GM23338 (cell line): Measurements from ENCODE around the gene NAA25.

Experiments
- CREB1 ChIP-seq: fragments of 250-450 bp; sonication (Bioruptor Pico); IDR thresholded peaks from 2 replicates; pipeline ENCODE4 v1.5.0; 2020; ENCODE audit warnings: low read depth, mild to moderate bottlenecking, moderate library complexity
- CTCF ChIP-seq, 2 experiments: fragments of 200-600 bp in 1 of 2; sonication (generic) in 1 of 2; conservative IDR thresholded peaks; 2 replicates each; pipeline versions ENCODE4 v1.5.1 to v1.6.1; 2016 to 2017; ENCODE audit warnings: antibody characterized with exemption in 2 of 2, low read depth in 2 of 2, mild to moderate bottlenecking in 2 of 2, moderate library complexity in 1 of 2
- EZH2 ChIP-seq: fragments of 200-600 bp; sonication (generic); IDR thresholded peaks from one replicate; pipeline ENCODE4 v1.8.0; 2017; ENCODE audit warnings: antibody characterized with exemption, mild to moderate bottlenecking, low read depth; ENCODE audit not compliant: unreplicated experiment
- EZH2phosphoT487 ChIP-seq: fragments of 200-600 bp; sonication (generic); IDR thresholded peaks from one replicate; pipeline ENCODE4 v1.8.1; 2018; ENCODE audit warnings: antibody characterized with exemption; ENCODE audit not compliant: unreplicated experiment
- JUNB ChIP-seq: IDR thresholded peaks from one replicate; pipeline ENCODE4 v1.6.1; 2016; ENCODE audit warnings: antibody characterized with exemption; ENCODE audit not compliant: unreplicated experiment
- NANOG ChIP-seq: IDR thresholded peaks from 2 replicates; pipeline ENCODE4 v1.6.1; 2016; ENCODE audit warnings: antibody characterized with exemption, borderline replicate concordance
- POLR2AphosphoS5 ChIP-seq: IDR thresholded peaks from 2 replicates; pipeline ENCODE4 v1.6.1; 2016; ENCODE audit warnings: antibody characterized with exemption, low read depth
- REST ChIP-seq: IDR thresholded peaks from one replicate; pipeline ENCODE4 v1.6.1; 2018; ENCODE audit warnings: antibody characterized with exemption; ENCODE audit not compliant: unreplicated experiment
- STAT1 ChIP-seq: IDR thresholded peaks from one replicate; pipeline ENCODE4 v1.6.1; 2016; ENCODE audit warnings: antibody characterized with exemption; ENCODE audit not compliant: unreplicated experiment
- ZNF114 ChIP-seq: fragments of 250-450 bp; sonication (Bioruptor Pico); IDR thresholded peaks from 2 replicates; pipeline ENCODE4 v1.5.0; 2020; ENCODE audit warnings: mild to moderate bottlenecking, moderate library complexity
- ZNF331 ChIP-seq: fragments of 250-450 bp; sonication (Bioruptor Pico); IDR thresholded peaks from 2 replicates; pipeline ENCODE4 v1.5.0; 2020; ENCODE audit warnings: low read depth, mild to moderate bottlenecking, moderate library complexity
- ZNF462 ChIP-seq: fragments of 250-450 bp; sonication (Bioruptor Pico); IDR thresholded peaks from 2 replicates; pipeline ENCODE4 v1.5.0; 2020; ENCODE audit warnings: mild to moderate bottlenecking, moderate library complexity

GRCh38 chr12:112012775-112013600 lies 95.6 kb downstream of the NAA25 start, which contains the start of the genes ERP29 and TMEM116:
- TF ChIP-seq CTCF (conservative IDR thresholded peaks at IDR 0.05; ENCODE audit: low read depth in 2 of 2) (peak; percentile 27 to 36; a peak in 3 of 4 replicates), STAT1 (no peak), POLR2AphosphoS5 (peak; percentile 98), JUNB (no peak), EZH2 (no peak), REST (peak; percentile 19), NANOG (no peak), EZH2phosphoT487 (no peak), ZNF331 (CRISPR knock-in tag) (no peak), CREB1 (CRISPR knock-in tag) (peak; percentile 74), ZNF114 (CRISPR knock-in tag) (no peak), ZNF462 (CRISPR knock-in tag) (no peak)
